ENCODE data around the gene BCAS3.
"Not testable (repeated sequence)": the region's sequence is repeated elsewhere in the genome, so short reads cannot be mapped to it uniquely, and the experiment has no call there.

BCAS3 gene

GRCh38 chr17:60747069-60747808 is 69.6 kb downstream of the BCAS3 start:
- no peak for DNase-seq

- DNase-seq, result no peak
Measured at GRCh38 chr17:60748204-60748603, 70.6 kb downstream of the BCAS3 start.

- DNase-seq, result no peak
Measured at GRCh38 chr17:60749050-60749449, 71.4 kb downstream of the BCAS3 start.

GRCh38 chr17:60749708-60750107 is 72.1 kb downstream of the BCAS3 start:
- DNase-seq, result no peak

GRCh38 chr17:60750640-60751039 is 73.0 kb downstream of the BCAS3 start:
- DNase-seq, result no peak

GRCh38 chr17:60751884-60752283 is 74.2 kb downstream of the BCAS3 start:
- DNase-seq, result no peak

GRCh38 chr17:60752873-60753577 is 75.4 kb downstream of the BCAS3 start:
- DNase-seq, result no peak

- DNase-seq, result no peak
Measured at GRCh38 chr17:60754057-60754604, 76.5 kb downstream of the BCAS3 start.

- not testable (repeated sequence) for DNase-seq
Measured at GRCh38 chr17:60756798-60757197, 79.1 kb downstream of the BCAS3 start.

GRCh38 chr17:60757437-60757836 is 79.8 kb downstream of the BCAS3 start:
- no peak for DNase-seq

GRCh38 chr17:60759756-60760155 is 82.1 kb downstream of the BCAS3 start:
- DNase-seq, result no peak

GRCh38 chr17:60761301-60761700 is 83.7 kb downstream of the BCAS3 start:
- not testable (repeated sequence) for DNase-seq

- DNase-seq, result no peak
Measured at GRCh38 chr17:60766778-60767190, 89.1 kb downstream of the BCAS3 start.

GRCh38 chr17:60767744-60768308 is 90.2 kb downstream of the BCAS3 start:
- DNase-seq, result no peak

- DNase-seq, result no peak
Measured at GRCh38 chr17:60769327-60769726, 91.7 kb downstream of the BCAS3 start.

- DNase-seq, result no peak
Measured at GRCh38 chr17:60770946-60771422, 93.3 kb downstream of the BCAS3 start.

- DNase-seq, result not testable (repeated sequence)
Measured at GRCh38 chr17:60771621-60772020, 94.0 kb downstream of the BCAS3 start.

- no peak for DNase-seq
Measured at GRCh38 chr17:60773552-60773951, 95.9 kb downstream of the BCAS3 start.

- DNase-seq, result no peak
Measured at GRCh38 chr17:60781880-60782412, 104.3 kb downstream of the BCAS3 start.

GRCh38 chr17:60782742-60783141 is 105.1 kb downstream of the BCAS3 start:
- no peak for DNase-seq

GRCh38 chr17:60790205-60790604 is 112.6 kb downstream of the BCAS3 start:
- DNase-seq, result no peak

- no peak for DNase-seq
Measured at GRCh38 chr17:60792250-60792898, 114.7 kb downstream of the BCAS3 start.

- no peak for DNase-seq
Measured at GRCh38 chr17:60798576-60798975, 120.9 kb downstream of the BCAS3 start.

All from effector CD8-positive, alpha-beta T cell (primary cell).